A673 (cell line): Measurements from ENCODE around the gene CEP112.

Source experiments
- CTCF ChIP-seq: fragments of 300-800, 200-600 bp; sonication (generic); conservative IDR thresholded peaks from 2 replicates; pipeline ENCODE4 v1.5.1; 2017; ENCODE audit warnings: low read depth, mild to moderate bottlenecking, antibody characterized with exemption, low read length, moderate library complexity, mixed read lengths
- EZH2 ChIP-seq: fragments of 200-600 bp; sonication (generic); IDR thresholded peaks from 2 replicates; pipeline ENCODE4 v1.6.1; 2017; ENCODE audit warnings: borderline replicate concordance, low read depth, mild to moderate bottlenecking, mixed read lengths, antibody characterized with exemption, low read length; ENCODE audit not compliant: poor library complexity, severe bottlenecking

- TF ChIP-seq CTCF (no peak), EZH2 (no peak)
These were observed 553.5 kb downstream of the CEP112 start for GRCh38 chr17:65638221-65638975.
